Measurements from ENCODE around the gene EFS.
"Not testable (repeated sequence)": the region's sequence is repeated elsewhere in the genome, so short reads cannot be mapped to it uniquely, and the experiment has no call there.

The EFS gene

GRCh38 chr14:23403908-23404307 is 38.9 kb upstream of the EFS start:
- H3K27ac Mint-ChIP-seq: no peak overlapping the region
- peaks cover 4% of the 10 kb centered on the region for H3K27me3 Mint-ChIP-seq (ENCODE audit: low read depth)
- H3K4me1 Mint-ChIP-seq (ENCODE audit: low read depth): peaks cover 2% of the 10 kb centered on the region
- no peaks in the 10 kb centered on the region for H3K9me3 Mint-ChIP-seq
- no peaks in the 10 kb centered on the region for H3K36me3 Mint-ChIP-seq (ENCODE audit: low read depth)
- no peak overlapping the region for H3K4me3 Mint-ChIP-seq

GRCh38 chr14:23403139-23403438 is 38.1 kb upstream of the EFS start:
- H3K36me3 Mint-ChIP-seq (ENCODE audit: low read depth): no peaks in the 10 kb centered on the region
- H3K9me3 Mint-ChIP-seq: no peaks in the 10 kb centered on the region
- no peak overlapping the region for H3K4me3 Mint-ChIP-seq
- H3K27ac Mint-ChIP-seq: no peak overlapping the region
- H3K27me3 Mint-ChIP-seq (ENCODE audit: low read depth): peaks cover 4% of the 10 kb centered on the region
- H3K4me1 Mint-ChIP-seq (ENCODE audit: low read depth): no peaks in the 10 kb centered on the region

GRCh38 chr14:23402296-23403138 is 37.5 kb upstream of the EFS start:
- Mint-ChIP-seq H3K27ac (no peak overlapping the region), H3K27me3 (ENCODE audit: low read depth) (peaks cover 4% of the 10 kb centered on the region), H3K4me3 (no peak overlapping the region), H3K9me3 (no peaks in the 10 kb centered on the region), H3K4me1 (ENCODE audit: low read depth) (no peaks in the 10 kb centered on the region), H3K36me3 (ENCODE audit: low read depth) (no peaks in the 10 kb centered on the region)

- Mint-ChIP-seq H3K27me3 (ENCODE audit: low read depth) (peaks cover 4% of the 10 kb centered on the region), H3K27ac (no peak overlapping the region)
Measured at GRCh38 chr14:23401291-23401690, 36.3 kb upstream of the EFS start.

GRCh38 chr14:23400496-23401149 is 35.7 kb upstream of the EFS start:
- not testable (repeated sequence) for H3K27ac Mint-ChIP-seq; H3K4me1 Mint-ChIP-seq (ENCODE audit: low read depth); H3K9me3 Mint-ChIP-seq; H3K27me3 Mint-ChIP-seq (ENCODE audit: low read depth); H3K36me3 Mint-ChIP-seq (ENCODE audit: low read depth); H3K4me3 Mint-ChIP-seq

More at GRCh38 chr14:23401291-23401690, 36.3 kb upstream of the EFS start:
- Mint-ChIP-seq H3K4me3 (no peak overlapping the region), H3K36me3 (ENCODE audit: low read depth) (no peaks in the 10 kb centered on the region), H3K4me1 (ENCODE audit: low read depth) (no peaks in the 10 kb centered on the region), H3K9me3 (no peaks in the 10 kb centered on the region)

- H3K27me3 Mint-ChIP-seq (ENCODE audit: low read depth): peaks cover 4% of the 10 kb centered on the region
- no peaks in the 10 kb centered on the region for H3K36me3 Mint-ChIP-seq (ENCODE audit: low read depth)
- no peak overlapping the region for H3K27ac Mint-ChIP-seq
- no peaks in the 10 kb centered on the region for H3K9me3 Mint-ChIP-seq
- H3K4me1 Mint-ChIP-seq (ENCODE audit: low read depth): no peaks in the 10 kb centered on the region
- no peak overlapping the region for H3K4me3 Mint-ChIP-seq
Measured at GRCh38 chr14:23399591-23399990, 34.6 kb upstream of the EFS start.

- no peak overlapping the region for H3K4me3 Mint-ChIP-seq
- no peaks in the 10 kb centered on the region for H3K9me3 Mint-ChIP-seq
- H3K27me3 Mint-ChIP-seq (ENCODE audit: low read depth): peaks cover 4% of the 10 kb centered on the region
- no peaks in the 10 kb centered on the region for H3K4me1 Mint-ChIP-seq (ENCODE audit: low read depth)
- H3K36me3 Mint-ChIP-seq (ENCODE audit: low read depth): no peaks in the 10 kb centered on the region
- H3K27ac Mint-ChIP-seq: no peak overlapping the region
Measured at GRCh38 chr14:23399136-23399535, 34.2 kb upstream of the EFS start.

GRCh38 chr14:23398348-23398747 is 33.4 kb upstream of the EFS start:
- Mint-ChIP-seq H3K36me3 (ENCODE audit: low read depth) (no peaks in the 10 kb centered on the region), H3K4me1 (ENCODE audit: low read depth) (no peaks in the 10 kb centered on the region)

GRCh38 chr14:23396781-23397407 is 31.9 kb upstream of the EFS start:
- H3K4me3 Mint-ChIP-seq: no peak overlapping the region
- H3K36me3 Mint-ChIP-seq (ENCODE audit: low read depth): no peaks in the 10 kb centered on the region
- no peaks in the 10 kb centered on the region for H3K9me3 Mint-ChIP-seq
- H3K27me3 Mint-ChIP-seq (ENCODE audit: low read depth): peaks cover 4% of the 10 kb centered on the region
- no peaks in the 10 kb centered on the region for H3K4me1 Mint-ChIP-seq (ENCODE audit: low read depth)
- no peak overlapping the region for H3K27ac Mint-ChIP-seq

More at GRCh38 chr14:23398348-23398747, 33.4 kb upstream of the EFS start:
- Mint-ChIP-seq H3K27ac (no peak overlapping the region), H3K27me3 (ENCODE audit: low read depth) (peaks cover 4% of the 10 kb centered on the region), H3K4me3 (no peak overlapping the region), H3K9me3 (no peaks in the 10 kb centered on the region)

GRCh38 chr14:23396126-23396525 is 31.2 kb upstream of the EFS start:
- H3K4me1 Mint-ChIP-seq (ENCODE audit: low read depth): no peaks in the 10 kb centered on the region
- no peaks in the 10 kb centered on the region for H3K36me3 Mint-ChIP-seq (ENCODE audit: low read depth)
- no peak overlapping the region for H3K27ac Mint-ChIP-seq
- no peak overlapping the region for H3K4me3 Mint-ChIP-seq
- H3K9me3 Mint-ChIP-seq: no peaks in the 10 kb centered on the region
- H3K27me3 Mint-ChIP-seq (ENCODE audit: low read depth): no peaks in the 10 kb centered on the region

GRCh38 chr14:23392613-23393012 is 27.6 kb upstream of the EFS start:
- no peak overlapping the region for H3K4me3 Mint-ChIP-seq
- no peaks in the 10 kb centered on the region for H3K4me1 Mint-ChIP-seq (ENCODE audit: low read depth)
- H3K27ac Mint-ChIP-seq: no peak overlapping the region
- no peaks in the 10 kb centered on the region for H3K36me3 Mint-ChIP-seq (ENCODE audit: low read depth)
- H3K9me3 Mint-ChIP-seq: no peaks in the 10 kb centered on the region
- H3K27me3 Mint-ChIP-seq (ENCODE audit: low read depth): no peaks in the 10 kb centered on the region

GRCh38 chr14:23389871-23390270 is 24.9 kb upstream of the EFS start:
- not testable (repeated sequence) for H3K4me1 Mint-ChIP-seq (ENCODE audit: low read depth); H3K27ac Mint-ChIP-seq; H3K9me3 Mint-ChIP-seq

GRCh38 chr14:23389396-23389795 is 24.4 kb upstream of the EFS start:
- Mint-ChIP-seq H3K27me3 (ENCODE audit: low read depth) (peaks cover 7% of the 10 kb centered on the region), H3K4me3 (no peak overlapping the region), H3K36me3 (ENCODE audit: low read depth) (no peaks in the 10 kb centered on the region), H3K4me1 (ENCODE audit: low read depth) (no peaks in the 10 kb centered on the region), H3K9me3 (no peaks in the 10 kb centered on the region), H3K27ac (no peak overlapping the region)

More at GRCh38 chr14:23389871-23390270, 24.9 kb upstream of the EFS start:
- not testable (repeated sequence) for H3K4me3 Mint-ChIP-seq; H3K27me3 Mint-ChIP-seq (ENCODE audit: low read depth); H3K36me3 Mint-ChIP-seq (ENCODE audit: low read depth)

- Mint-ChIP-seq H3K36me3 (ENCODE audit: low read depth) (no peaks in the 10 kb centered on the region), H3K4me3 (no peak overlapping the region), H3K27ac (no peak overlapping the region), H3K4me1 (ENCODE audit: low read depth) (no peaks in the 10 kb centered on the region), H3K27me3 (ENCODE audit: low read depth) (peaks cover 7% of the 10 kb centered on the region), H3K9me3 (no peaks in the 10 kb centered on the region)
Measured at GRCh38 chr14:23388996-23389395, 24.0 kb upstream of the EFS start.

All from T-helper 1 cell treated with Interleukin-12 subunit alpha and Interleukin-12 subunit beta and Interleukin-4 antibody, amounts not matched to agents 30 μg/mL and 1 μg/mL, for 36 hours (primary cell).